HCT116 (cell line): ENCODE measurements around the gene PADI4.

Source experiments
- ATF3 ChIP-seq: IDR thresholded peaks from 2 replicates; pipeline ENCODE4 v1.6.1; 2012
- CTCF ChIP-seq, 3 experiments: fragments of 200-600 bp in 1 of 3; sonication (generic) in 1 of 3; IDR thresholded peaks in 2 of 3; conservative IDR thresholded peaks in 1 of 3; 2 replicates each; pipeline ENCODE4 v1.5.1; 2012 to 2017; ENCODE audit warnings: low read depth in 2 of 3, low read length in 2 of 3, antibody characterized with exemption in 1 of 3, borderline replicate concordance in 1 of 3, control low read depth in 1 of 3, mild to moderate bottlenecking in 1 of 3, mixed read lengths in 1 of 3, mixed run types in 1 of 3, moderate library complexity in 1 of 3; ENCODE audit not compliant: insufficient read depth in 1 of 3
- EZH2 ChIP-seq: fragments of 200-600 bp; sonication (generic); IDR thresholded peaks from 2 replicates; pipeline ENCODE4 v1.6.1; 2017; ENCODE audit warnings: antibody characterized with exemption, mixed run types
- FOSL1 ChIP-seq: IDR thresholded peaks from 2 replicates; pipeline ENCODE4 v1.6.1; 2012; ENCODE audit warnings: low read depth
- MAX ChIP-seq: IDR thresholded peaks from 2 replicates; pipeline ENCODE4 v1.6.1; 2012
- POLR2A ChIP-seq: IDR thresholded peaks from 2 replicates; pipeline ENCODE4 v1.7.0; 2011; ENCODE audit warnings: borderline replicate concordance; ENCODE audit not compliant: insufficient read depth, insufficient read length; ENCODE audit errors: extremely low read depth
- POLR2AphosphoS5 ChIP-seq: IDR thresholded peaks from 2 replicates; pipeline ENCODE4 v1.6.1; 2011; ENCODE audit warnings: mild to moderate bottlenecking, low read depth, low read length, moderate library complexity
- RAD21 ChIP-seq: IDR thresholded peaks from 2 replicates; pipeline ENCODE4 v1.6.1; 2012; ENCODE audit warnings: low read depth, mild to moderate bottlenecking
- REST ChIP-seq: IDR thresholded peaks from 2 replicates; pipeline ENCODE4 v1.6.1; 2012; ENCODE audit warnings: low read depth
- SP1 ChIP-seq: IDR thresholded peaks from 2 replicates; pipeline ENCODE4 v1.6.1; 2012; ENCODE audit warnings: low read depth
- ZNF274 ChIP-seq: fragments of 200-500 bp; sonication (Bioruptor generic); IDR thresholded peaks from 2 replicates; pipeline ENCODE4 v1.6.1; 2014; ENCODE audit warnings: mild to moderate bottlenecking, low read depth, low read length, inconsistent platforms

- TF ChIP-seq EZH2 (no peak), POLR2A (no peak), CTCF (IDR thresholded peaks at IDR 0.05 in 2 of 3, conservative IDR thresholded peaks at IDR 0.05 in 1 of 3; ENCODE audit: borderline replicate concordance in 1 of 3, insufficient read depth in 1 of 3, low read depth in 2 of 3, low read length in 2 of 3) (no peak), ATF3 (no peak), SP1 (no peak), FOSL1 (no peak), MAX (no peak), REST (no peak), ZNF274 (no peak), POLR2AphosphoS5 (no peak), RAD21 (no peak)
Measured at GRCh38 chr1:17360272-17360956, 52.4 kb downstream of the PADI4 start.
